Glutamatergic neuron (in vitro differentiated cells): ENCODE results near the gene CD8A. TPM values are rescaled to one million over a fixed set of nuclear protein-coding genes. Genes with fewer than 3 reads are reported as not detected.

ENCODE experiments used
- DNase-seq: peaks from one replicate; pipeline ENCODE4 v3.0.0; 2022
- H3K27ac Mint-ChIP-seq: one replicate; pipeline ENCODE4 v1.8.0; 2020; ENCODE audit warnings: mild to moderate bottlenecking, mixed read lengths, inconsistent platforms; ENCODE audit not compliant: unreplicated experiment
- H3K27me3 Mint-ChIP-seq: one replicate; pipeline ENCODE4 v1.8.0; 2020; ENCODE audit warnings: mild to moderate bottlenecking, moderate library complexity, mixed read lengths, inconsistent platforms; ENCODE audit not compliant: unreplicated experiment
- H3K36me3 Mint-ChIP-seq: one replicate; pipeline ENCODE4 v1.8.0; 2020; ENCODE audit warnings: mild to moderate bottlenecking, mixed read lengths, inconsistent platforms; ENCODE audit not compliant: unreplicated experiment
- H3K4me1 Mint-ChIP-seq: one replicate; pipeline ENCODE4 v1.8.0; 2020; ENCODE audit warnings: mild to moderate bottlenecking, low read depth, mixed read lengths, inconsistent platforms; ENCODE audit not compliant: unreplicated experiment
- H3K4me3 Mint-ChIP-seq: one replicate; pipeline ENCODE4 v1.8.0; 2020; ENCODE audit warnings: mild to moderate bottlenecking, mixed read lengths, inconsistent platforms; ENCODE audit not compliant: unreplicated experiment
- H3K9me3 Mint-ChIP-seq: one replicate; pipeline ENCODE4 v1.8.0; 2020; ENCODE audit warnings: mild to moderate bottlenecking, moderate library complexity, mixed read lengths, inconsistent platforms; ENCODE audit not compliant: unreplicated experiment
- CTCF ChIP-seq: fragments of 200-600 bp; sonication (generic); IDR thresholded peaks from one replicate; pipeline ENCODE4 v1.5.0; 2021; ENCODE audit not compliant: partially characterized antibody, unreplicated experiment
- total RNA-seq: library from RNA; stranded (reverse); fragmentation: NEBNext Ultra II Directional; extraction: Animal tissue kit (Norgen Biotek cat#: 25700); gene quantifications from one replicate; pipeline ENCODE4 v1.2.1, GENCODE V29; 2021; ENCODE audit not compliant: unreplicated experiment

Gene CD8A
- total RNA-seq, 1 donor from 2014 or later = 0.59 TPM

- Mint-ChIP-seq H3K4me1 (peaks cover 1% of the 10 kb centered on the region), H3K36me3 (no peaks in the 10 kb centered on the region), H3K27me3 (no peaks in the 10 kb centered on the region), H3K4me3 (no peak overlapping the region), H3K9me3 (no peaks in the 10 kb centered on the region), H3K27ac (no peak overlapping the region)
- DNase-seq = no peak
- no peak for TF ChIP-seq CTCF
These were observed 20.9 kb downstream of the CD8A start for GRCh38 chr2:86769838-86770237.

GRCh38 chr2:86768189-86768949 is 22.3 kb downstream of the CD8A start:
- Mint-ChIP-seq H3K27ac (no peak overlapping the region), H3K4me1 (peaks cover 8% of the 10 kb centered on the region)
- no peak for DNase-seq

DNA sequence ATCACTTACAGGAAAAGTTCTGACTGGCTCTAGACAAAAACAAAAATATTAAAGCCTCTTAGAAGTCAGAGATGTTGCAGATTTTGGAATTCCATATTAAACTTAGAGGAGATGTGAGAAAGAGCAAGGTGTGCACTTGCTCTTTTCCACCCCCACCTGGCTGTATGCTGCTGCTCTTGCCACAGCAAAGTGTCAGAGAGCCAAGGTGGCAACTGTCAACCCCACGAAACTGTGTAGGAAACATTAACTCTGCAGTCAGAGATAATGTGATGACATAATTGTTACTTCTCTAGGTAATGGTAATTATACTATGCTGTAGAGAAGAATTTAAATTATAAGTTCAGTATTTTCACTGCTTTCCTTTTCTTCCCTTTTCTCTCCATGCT is 25.4 kb downstream of the CD8A start:
- Mint-ChIP-seq H3K27ac (no peak overlapping the region), H3K27me3 (no peaks in the 10 kb centered on the region)

More at GRCh38 chr2:86768189-86768949, 22.3 kb downstream of the CD8A start:
- H3K36me3 Mint-ChIP-seq = no peaks in the 10 kb centered on the region
- no peak overlapping the region for H3K4me3 Mint-ChIP-seq
- no peaks in the 10 kb centered on the region for H3K9me3 Mint-ChIP-seq
- no peaks in the 10 kb centered on the region for H3K27me3 Mint-ChIP-seq
- TF ChIP-seq CTCF = no peak

DNA sequence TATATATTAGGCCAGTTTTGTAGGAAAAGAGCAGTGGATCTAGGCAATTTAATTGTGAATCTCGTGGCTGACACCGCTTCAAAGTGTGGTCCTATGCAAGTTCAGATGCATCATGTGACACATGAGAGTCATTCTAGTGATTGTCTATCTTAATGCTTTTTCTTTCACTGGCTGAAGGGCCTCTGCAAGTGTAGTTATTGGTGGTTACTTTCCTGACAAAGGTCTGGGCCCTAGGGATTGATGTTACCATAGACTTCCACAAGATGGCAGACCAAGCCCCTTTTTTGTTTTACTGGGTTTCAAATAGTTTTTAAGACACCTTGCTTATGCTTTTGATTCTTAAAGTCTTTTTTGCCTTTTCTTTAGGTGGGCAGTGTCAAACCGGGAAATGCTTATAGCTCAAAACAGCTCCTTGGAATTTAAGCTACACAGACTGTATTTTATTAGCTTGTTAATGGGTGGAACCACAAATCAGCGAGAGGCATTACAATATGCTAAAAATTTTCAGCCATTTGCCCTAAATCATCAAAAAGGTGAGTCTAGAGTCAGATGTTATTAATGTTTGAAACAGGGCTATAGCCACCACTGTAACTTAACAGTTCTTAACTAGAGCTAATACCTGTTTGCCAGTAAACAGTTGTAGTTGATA is 25.9 kb downstream of the CD8A start:
- TF ChIP-seq CTCF = peak; percentile 59
- Mint-ChIP-seq H3K27ac (no peak overlapping the region), H3K36me3 (no peaks in the 10 kb centered on the region), H3K4me3 (no peak overlapping the region), H3K27me3 (no peaks in the 10 kb centered on the region), H3K9me3 (no peaks in the 10 kb centered on the region), H3K4me1 (peaks cover 8% of the 10 kb centered on the region)
- DNase-seq = no peak

More for the DNA sequence above, 25.4 kb downstream of the CD8A start:
- no peak for TF ChIP-seq CTCF
- peaks cover 8% of the 10 kb centered on the region for H3K4me1 Mint-ChIP-seq
- no peaks in the 10 kb centered on the region for H3K9me3 Mint-ChIP-seq
- DNase-seq = no peak
- no peak overlapping the region for H3K4me3 Mint-ChIP-seq
- H3K36me3 Mint-ChIP-seq = no peaks in the 10 kb centered on the region

GRCh38 chr2:86760371-86760770 is 30.3 kb downstream of the CD8A start:
- H3K9me3 Mint-ChIP-seq = no peaks in the 10 kb centered on the region
- no peaks in the 10 kb centered on the region for H3K27me3 Mint-ChIP-seq
- no peak for TF ChIP-seq CTCF
- H3K4me1 Mint-ChIP-seq = peaks cover 8% of the 10 kb centered on the region
- DNase-seq = no peak
- no peaks in the 10 kb centered on the region for H3K36me3 Mint-ChIP-seq
- H3K27ac Mint-ChIP-seq = no peak overlapping the region
- H3K4me3 Mint-ChIP-seq = no peak overlapping the region
